ENCODE measurements around the gene HS3ST1. TPM values are rescaled to one million over a fixed set of nuclear protein-coding genes. Genes with fewer than 3 reads are reported as not detected.

Gene HS3ST1
- total RNA-seq, 1 experiment from 2014 or later = 4.2 TPM

- Histone ChIP-seq H3K79me2 (ENCODE audit: low read length) (no peaks in the 10 kb centered on the region), H3K9me3 (ENCODE audit: low read length) (no peaks in the 10 kb centered on the region), H3K36me3 (ENCODE audit: low read depth, low read length) (no peaks in the 10 kb centered on the region), H3K4me1 (ENCODE audit: insufficient read depth, low read length) (no peaks in the 10 kb centered on the region), H3K27me3 (ENCODE audit: low read length) (no peaks in the 10 kb centered on the region), H3K27ac (ENCODE audit: low read length) (no peak overlapping the region), H3K4me2 (ENCODE audit: low read length) (no peak overlapping the region), H3F3A (ENCODE audit: low read length, unreplicated experiment) (no peaks in the 10 kb centered on the region), H3K9ac (ENCODE audit: low read length) (no peak overlapping the region), H3K9me2 (replicated peaks; ENCODE audit: low read length) (no peaks in the 10 kb centered on the region), H4K20me1 (ENCODE audit: low read length) (no peaks in the 10 kb centered on the region), H2AFZ (ENCODE audit: low read length) (no peak overlapping the region), H3K4me3 (ENCODE audit: low read length) (no peak overlapping the region)
- ChIA-PET POLR2A (ENCODE audit: unreplicated experiment) (no interaction called here), CTCF (no interaction called here)
- no TSS peak for BruUV-seq (replicated peaks)
- DNase-seq = no peak
- intact Hi-C loops (cut with micrococcal nuclease) = no loop called here
- TF ChIP-seq EZH2phosphoT487 (IDR thresholded peaks at IDR 0.05; ENCODE audit: borderline replicate concordance, low read length) (no peak), EZH2 (IDR thresholded peaks at IDR 0.05; ENCODE audit: low read length, unreplicated experiment) (no peak)
- ATAC-seq = no peak
Measured at GRCh38 chr4:11472535-11472934, 43.8 kb upstream of the HS3ST1 start.

- Histone ChIP-seq H3K4me3 (ENCODE audit: low read length) (no peak overlapping the region), H3K9me3 (ENCODE audit: low read length) (no peaks in the 10 kb centered on the region), H3K27ac (ENCODE audit: low read length) (no peak overlapping the region), H3K27me3 (ENCODE audit: low read length) (no peaks in the 10 kb centered on the region), H3F3A (ENCODE audit: low read length, unreplicated experiment) (no peaks in the 10 kb centered on the region), H3K4me2 (ENCODE audit: low read length) (no peak overlapping the region), H2AFZ (ENCODE audit: low read length) (no peak overlapping the region), H3K9me2 (replicated peaks; ENCODE audit: low read length) (no peaks in the 10 kb centered on the region), H3K4me1 (ENCODE audit: insufficient read depth, low read length) (no peaks in the 10 kb centered on the region), H3K36me3 (ENCODE audit: low read depth, low read length) (no peaks in the 10 kb centered on the region), H3K79me2 (ENCODE audit: low read length) (no peaks in the 10 kb centered on the region), H3K9ac (ENCODE audit: low read length) (no peak overlapping the region), H4K20me1 (ENCODE audit: low read length) (no peaks in the 10 kb centered on the region)
- ChIA-PET CTCF (no interaction called here), POLR2A (ENCODE audit: unreplicated experiment) (no interaction called here)
- intact Hi-C loops (cut with micrococcal nuclease) = no loop called here
- no peak for TF ChIP-seq CTCF (conservative IDR thresholded peaks at IDR 0.05; ENCODE audit: low read depth, low read length)
- TF ChIP-seq EZH2 (IDR thresholded peaks at IDR 0.05; ENCODE audit: low read length, unreplicated experiment) = no peak
- TF ChIP-seq EZH2phosphoT487 (IDR thresholded peaks at IDR 0.05; ENCODE audit: borderline replicate concordance, low read length) = no peak
- BruUV-seq (replicated peaks) = no TSS peak
- no peak for ATAC-seq
- no peak for DNase-seq
Measured at GRCh38 chr4:11471618-11472017, 42.9 kb upstream of the HS3ST1 start.

GRCh38 chr4:11471046-11471441, 42.4 kb upstream of the HS3ST1 start:
- no peak overlapping the region for H2AFZ ChIP-seq (ENCODE audit: low read length)
- H3K36me3 ChIP-seq (ENCODE audit: low read depth, low read length) = no peaks in the 10 kb centered on the region
- no peaks in the 10 kb centered on the region for H3K9me3 ChIP-seq (ENCODE audit: low read length)
- no peaks in the 10 kb centered on the region for H4K20me1 ChIP-seq (ENCODE audit: low read length)
- BruUV-seq (replicated peaks) = no TSS peak
- ATAC-seq (no peak), DNase-seq (no peak)
- ChIA-PET POLR2A (ENCODE audit: unreplicated experiment) (no interaction called here), CTCF (no interaction called here)
- no peak overlapping the region for H3K27ac ChIP-seq (ENCODE audit: low read length)
- TF ChIP-seq EZH2 (IDR thresholded peaks at IDR 0.05; ENCODE audit: low read length, unreplicated experiment) (no peak), EZH2phosphoT487 (IDR thresholded peaks at IDR 0.05; ENCODE audit: borderline replicate concordance, low read length) (no peak), CTCF (conservative IDR thresholded peaks at IDR 0.05; ENCODE audit: low read depth, low read length) (no peak)
- H3F3A ChIP-seq (ENCODE audit: low read length, unreplicated experiment) = no peaks in the 10 kb centered on the region
- H3K79me2 ChIP-seq (ENCODE audit: low read length) = no peaks in the 10 kb centered on the region
- H3K4me1 ChIP-seq (ENCODE audit: insufficient read depth, low read length) = no peaks in the 10 kb centered on the region
- intact Hi-C loops (cut with micrococcal nuclease) = no loop called here
- H3K9ac ChIP-seq (ENCODE audit: low read length) = no peak overlapping the region
- H3K27me3 ChIP-seq (ENCODE audit: low read length) = no peaks in the 10 kb centered on the region
- no peak overlapping the region for H3K4me2 ChIP-seq (ENCODE audit: low read length)
- no peak overlapping the region for H3K4me3 ChIP-seq (ENCODE audit: low read length)
- H3K9me2 ChIP-seq (replicated peaks; ENCODE audit: low read length) = no peaks in the 10 kb centered on the region

Data from PC-3 (cell line).